HCT116 (cell line): Measurements from ENCODE around the gene DAPK2.

Source experiments
- CEBPB ChIP-seq: IDR thresholded peaks from 2 replicates; pipeline ENCODE4 v1.6.1; 2012; ENCODE audit warnings: low read depth
- ELF1 ChIP-seq: IDR thresholded peaks from 2 replicates; pipeline ENCODE4 v1.6.1; 2012; ENCODE audit warnings: low read depth, borderline replicate concordance
- EZH2phosphoT487 ChIP-seq: fragments of 200-600 bp; IDR thresholded peaks from 2 replicates; pipeline ENCODE4 v1.6.1; 2018; ENCODE audit warnings: antibody characterized with exemption, borderline replicate concordance
- POLR2A ChIP-seq: IDR thresholded peaks from 2 replicates; pipeline ENCODE4 v1.7.0; 2011; ENCODE audit warnings: borderline replicate concordance; ENCODE audit not compliant: insufficient read depth, insufficient read length; ENCODE audit errors: extremely low read depth
- POLR2AphosphoS5 ChIP-seq: IDR thresholded peaks from 2 replicates; pipeline ENCODE4 v1.6.1; 2011; ENCODE audit warnings: mild to moderate bottlenecking, low read depth, low read length, moderate library complexity
- REST ChIP-seq: IDR thresholded peaks from 2 replicates; pipeline ENCODE4 v1.6.1; 2012; ENCODE audit warnings: low read depth
- SP1 ChIP-seq: IDR thresholded peaks from 2 replicates; pipeline ENCODE4 v1.6.1; 2012; ENCODE audit warnings: low read depth
- ZBTB33 ChIP-seq: IDR thresholded peaks from 2 replicates; pipeline ENCODE4 v1.6.1; 2011; ENCODE audit warnings: mild to moderate bottlenecking, low read length, moderate library complexity; ENCODE audit not compliant: insufficient replicate concordance; ENCODE audit errors: extremely low read depth
- ZNF274 ChIP-seq: fragments of 200-500 bp; sonication (Bioruptor generic); IDR thresholded peaks from 2 replicates; pipeline ENCODE4 v1.6.1; 2014; ENCODE audit warnings: mild to moderate bottlenecking, low read depth, low read length, inconsistent platforms
- TF ChIP-seq, protein P1 (sequence below), 3 experiments: fragments of 200-600 bp in 1 of 3; sonication (generic) in 1 of 3; IDR thresholded peaks in 2 of 3; conservative IDR thresholded peaks in 1 of 3; 2 replicates each; pipeline ENCODE4 v1.5.1; 2012 to 2017; ENCODE audit warnings: low read depth in 2 of 3, low read length in 2 of 3, antibody characterized with exemption in 1 of 3, borderline replicate concordance in 1 of 3, control low read depth in 1 of 3, mild to moderate bottlenecking in 1 of 3, mixed read lengths in 1 of 3, mixed run types in 1 of 3, moderate library complexity in 1 of 3; ENCODE audit not compliant: insufficient read depth in 1 of 3
- TF ChIP-seq, protein P2 (sequence below): IDR thresholded peaks from 2 replicates; pipeline ENCODE4 v1.6.1; 2012

GRCh38 chr15:63917588-63918316, 128.5 kb downstream of the DAPK2 start:
- TF ChIP-seq ZBTB33 = no peak
- TF ChIP-seq, protein P1, sequence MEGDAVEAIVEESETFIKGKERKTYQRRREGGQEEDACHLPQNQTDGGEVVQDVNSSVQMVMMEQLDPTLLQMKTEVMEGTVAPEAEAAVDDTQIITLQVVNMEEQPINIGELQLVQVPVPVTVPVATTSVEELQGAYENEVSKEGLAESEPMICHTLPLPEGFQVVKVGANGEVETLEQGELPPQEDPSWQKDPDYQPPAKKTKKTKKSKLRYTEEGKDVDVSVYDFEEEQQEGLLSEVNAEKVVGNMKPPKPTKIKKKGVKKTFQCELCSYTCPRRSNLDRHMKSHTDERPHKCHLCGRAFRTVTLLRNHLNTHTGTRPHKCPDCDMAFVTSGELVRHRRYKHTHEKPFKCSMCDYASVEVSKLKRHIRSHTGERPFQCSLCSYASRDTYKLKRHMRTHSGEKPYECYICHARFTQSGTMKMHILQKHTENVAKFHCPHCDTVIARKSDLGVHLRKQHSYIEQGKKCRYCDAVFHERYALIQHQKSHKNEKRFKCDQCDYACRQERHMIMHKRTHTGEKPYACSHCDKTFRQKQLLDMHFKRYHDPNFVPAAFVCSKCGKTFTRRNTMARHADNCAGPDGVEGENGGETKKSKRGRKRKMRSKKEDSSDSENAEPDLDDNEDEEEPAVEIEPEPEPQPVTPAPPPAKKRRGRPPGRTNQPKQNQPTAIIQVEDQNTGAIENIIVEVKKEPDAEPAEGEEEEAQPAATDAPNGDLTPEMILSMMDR (IDR thresholded peaks at IDR 0.05 in 2 of 3, conservative IDR thresholded peaks at IDR 0.05 in 1 of 3; ENCODE audit: borderline replicate concordance in 1 of 3, insufficient read depth in 1 of 3, low read depth in 2 of 3, low read length in 2 of 3) = no peak
- TF ChIP-seq ZNF274 = no peak
- no peak for TF ChIP-seq REST
- TF ChIP-seq, protein P2, sequence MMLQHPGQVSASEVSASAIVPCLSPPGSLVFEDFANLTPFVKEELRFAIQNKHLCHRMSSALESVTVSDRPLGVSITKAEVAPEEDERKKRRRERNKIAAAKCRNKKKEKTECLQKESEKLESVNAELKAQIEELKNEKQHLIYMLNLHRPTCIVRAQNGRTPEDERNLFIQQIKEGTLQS = no peak
- TF ChIP-seq POLR2AphosphoS5 = no peak
- no peak for TF ChIP-seq CEBPB
- no peak for TF ChIP-seq EZH2phosphoT487
- no peak for TF ChIP-seq POLR2A
- no peak for TF ChIP-seq SP1
- no peak for TF ChIP-seq ELF1
